Lower lobe of right lung (tissue), 2 donors: ENCODE results near the gene MYO15B. TPM values are rescaled to one million over a fixed set of nuclear protein-coding genes. Genes with fewer than 3 reads are reported as not detected.
A peak's percentile ranks its signal among the peaks of the same experiment; 100 is the strongest.

Experiments used
- ATAC-seq, 2 donors: fragments of 200-7000 bp; cut with Tn5 transposase; one replicate each; pipeline ENCODE4 v1.9.1; 2020 to 2022; ENCODE audit warnings: mild to moderate bottlenecking in 2 of 2, moderate library complexity in 2 of 2
- DNase-seq: peaks from one replicate; pipeline ENCODE4 v3.0.0-alpha.2; 2020
- H3K27ac ChIP-seq: fragments of 200-600 bp; one replicate; pipeline ENCODE4 v1.8.0; 2022
- H3K27me3 ChIP-seq: fragments of 200-600 bp; one replicate; pipeline ENCODE4 v1.8.0; 2022; ENCODE audit warnings: low read depth
- H3K36me3 ChIP-seq: fragments of 200-600 bp; one replicate; pipeline ENCODE4 v1.8.0; 2022; ENCODE audit warnings: mild to moderate bottlenecking
- H3K4me1 ChIP-seq: fragments of 200-600 bp; one replicate; pipeline ENCODE4 v1.8.0; 2022
- H3K4me3 ChIP-seq: fragments of 200-600 bp; one replicate; pipeline ENCODE4 v1.8.0; 2022; ENCODE audit warnings: mild to moderate bottlenecking
- H3K9me3 ChIP-seq: fragments of 200-600 bp; one replicate; pipeline ENCODE4 v1.8.0; 2022
- CTCF ChIP-seq: fragments of 200-600 bp; IDR thresholded peaks from one replicate; pipeline ENCODE4 v1.8.0; 2022; ENCODE audit warnings: antibody characterized with exemption, mild to moderate bottlenecking
- intact Hi-C: fragments of 100-400 bp; cut with DNase I; formaldehyde crosslinking; loops from one replicate; pipeline ENCODE4 v1.11.0; 2022
- total RNA-seq: library from RNA; stranded (reverse); fragmentation: NEBNext Ultra II Directional; extraction: Animal tissue kit (Norgen Biotek cat#: 25700); gene quantifications from one replicate; pipeline ENCODE4 v1.2.1, GENCODE V29; 2021
- donor health status: DM: no; HTN: yes; CAD: no; lungs with severe emphysema.

Gene MYO15B
- total RNA-seq, 1 donor from 2014 or later = 181 TPM

GRCh38 chr17:75550139-75550465, 37.5 kb upstream of the MYO15B start:
- peaks cover 12% of the 10 kb centered on the region for H3K4me1 ChIP-seq
- H3K36me3 ChIP-seq = no peaks in the 10 kb centered on the region
- DNase-seq (no peak), ATAC-seq (peak; percentile 45 to 53)
- H3K4me3 ChIP-seq = no peak overlapping the region
- H3K27me3 ChIP-seq = no peaks in the 10 kb centered on the region
- H3K27ac ChIP-seq = peak overlapping the region; percentile 91
- TF ChIP-seq CTCF = no peak
- intact Hi-C loops = no loop called here
- H3K9me3 ChIP-seq = no peaks in the 10 kb centered on the region

GRCh38 chr17:75551266-75551665, 36.3 kb upstream of the MYO15B start:
- Histone ChIP-seq H3K27me3 (no peaks in the 10 kb centered on the region), H3K9me3 (no peaks in the 10 kb centered on the region), H3K36me3 (no peaks in the 10 kb centered on the region), H3K4me3 (no peak overlapping the region), H3K4me1 (peaks cover 12% of the 10 kb centered on the region), H3K27ac (no peak overlapping the region)
- intact Hi-C loops = no loop called here
- no peak for DNase-seq
- no peak for TF ChIP-seq CTCF
- no peak for ATAC-seq

GRCh38 chr17:75552425-75553294, 34.9 kb upstream of the MYO15B start:
- intact Hi-C loops = no loop called here
- H3K27ac ChIP-seq = peak overlapping the region; percentile 33
- H3K27me3 ChIP-seq = no peaks in the 10 kb centered on the region
- ATAC-seq (no peak), DNase-seq (no peak)
- peaks cover 21% of the 10 kb centered on the region for H3K4me1 ChIP-seq
- no peak for TF ChIP-seq CTCF
- H3K9me3 ChIP-seq = no peaks in the 10 kb centered on the region
- H3K36me3 ChIP-seq = no peaks in the 10 kb centered on the region
- H3K4me3 ChIP-seq = no peak overlapping the region

- H3K4me3 ChIP-seq = no peak overlapping the region
- TF ChIP-seq CTCF = no peak
- H3K36me3 ChIP-seq = no peaks in the 10 kb centered on the region
- ATAC-seq (no peak), DNase-seq (no peak)
- no peaks in the 10 kb centered on the region for H3K9me3 ChIP-seq
- H3K27me3 ChIP-seq = no peaks in the 10 kb centered on the region
- peak overlapping the region; percentile 33 for H3K27ac ChIP-seq
- intact Hi-C loops = no loop called here
- H3K4me1 ChIP-seq = peaks cover 27% of the 10 kb centered on the region
Observed at GRCh38 chr17:75553295-75554110, 34.1 kb upstream of the MYO15B start.

GRCh38 chr17:75555679-75556153, 31.9 kb upstream of the MYO15B start:
- DNase-seq (no peak), ATAC-seq (no peak)
- no peaks in the 10 kb centered on the region for H3K27me3 ChIP-seq
- H3K4me3 ChIP-seq = no peak overlapping the region
- peaks cover 8% of the 10 kb centered on the region for H3K36me3 ChIP-seq
- no peaks in the 10 kb centered on the region for H3K9me3 ChIP-seq
- peaks cover 21% of the 10 kb centered on the region for H3K4me1 ChIP-seq
- no peak overlapping the region for H3K27ac ChIP-seq
- intact Hi-C loops = no loop called here
- no peak for TF ChIP-seq CTCF
